Measurements from ENCODE around the gene ZBTB17.
"Not testable (repeated sequence)": the region's sequence is repeated elsewhere in the genome, so short reads cannot be mapped to it uniquely, and the experiment has no call there.

DNA sequence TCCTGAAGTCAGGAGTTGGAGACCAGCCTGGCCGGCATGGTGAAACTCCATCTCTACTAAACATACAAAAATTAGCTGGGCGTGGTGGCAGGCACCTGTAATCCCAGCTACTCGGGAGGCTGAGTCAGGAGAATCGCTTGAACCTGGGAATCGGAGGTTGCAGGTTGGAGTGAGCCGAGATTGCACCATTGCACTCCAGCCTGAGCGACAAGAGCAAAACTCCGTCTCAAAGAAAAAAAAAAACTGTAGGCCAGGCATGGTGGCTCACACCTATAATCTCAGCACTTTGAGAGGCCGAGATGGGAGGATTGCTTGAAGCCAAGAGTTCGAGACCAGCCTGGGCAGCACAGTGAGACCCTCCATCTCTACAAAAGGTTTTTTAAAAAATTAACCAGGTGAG is 25.4 kb upstream of the ZBTB17 start:
- not testable (repeated sequence) for TF ChIP-seq BHLHE40 (IDR thresholded peaks at IDR 0.05; ENCODE audit: borderline replicate concordance in 1 of 2, low read depth in 2 of 2, low read length in 1 of 2); KAT2A (conservative IDR thresholded peaks at IDR 0.05; ENCODE audit: control insufficient read depth, low read depth, low read length); JUND (IDR thresholded peaks at IDR 0.05; ENCODE audit: low read depth, low read length)
